Measurements from ENCODE around the gene TGFB2. TPM values are rescaled to one million over a fixed set of nuclear protein-coding genes. Genes with fewer than 3 reads are reported as not detected.

Gene TGFB2
- total RNA-seq, 2 donors from 2014 or later = 0.27 to 4.6 TPM

- Histone ChIP-seq H3K27me3 (no peaks in the 10 kb centered on the region), H3K4me3 (no peak overlapping the region), H3K4me1 (peaks cover 4% of the 10 kb centered on the region), H3K9me3 (no peaks in the 10 kb centered on the region), H3K36me3 (no peaks in the 10 kb centered on the region), H3K9ac (ENCODE audit: low read depth in 2 of 2, low read length in 2 of 2) (no peak overlapping the region), H3K27ac (no peak overlapping the region)
- TF ChIP-seq CTCF (IDR thresholded peaks at IDR 0.05) = no peak
- DNase-seq = no peak
- intact Hi-C loops (cut with DNase I) = loop anchor here (5.0 to 10.0 kb wide), 2 partner anchors 1232 to 1480 kb away; no protein-coding TSS in a partner anchor
Observed at GRCh38 chr1:218332416-218332815, 12.7 kb upstream of the TGFB2 start.

- DNase-seq = no peak
- Histone ChIP-seq H3K9ac (ENCODE audit: low read depth in 2 of 2, low read length in 2 of 2) (no peak overlapping the region), H3K9me3 (no peaks in the 10 kb centered on the region), H3K4me1 (peaks cover 4% of the 10 kb centered on the region), H3K27me3 (no peaks in the 10 kb centered on the region), H3K36me3 (no peaks in the 10 kb centered on the region), H3K27ac (no peak overlapping the region), H3K4me3 (no peak overlapping the region)
- TF ChIP-seq CTCF (IDR thresholded peaks at IDR 0.05) = no peak
- intact Hi-C loops (cut with DNase I) = loop anchor here (5.0 to 10.0 kb wide), 2 partner anchors 186 to 1228 kb away; no protein-coding TSS in a partner anchor
Observed at GRCh38 chr1:218336328-218336727, 8.8 kb upstream of the TGFB2 start.

DNA sequence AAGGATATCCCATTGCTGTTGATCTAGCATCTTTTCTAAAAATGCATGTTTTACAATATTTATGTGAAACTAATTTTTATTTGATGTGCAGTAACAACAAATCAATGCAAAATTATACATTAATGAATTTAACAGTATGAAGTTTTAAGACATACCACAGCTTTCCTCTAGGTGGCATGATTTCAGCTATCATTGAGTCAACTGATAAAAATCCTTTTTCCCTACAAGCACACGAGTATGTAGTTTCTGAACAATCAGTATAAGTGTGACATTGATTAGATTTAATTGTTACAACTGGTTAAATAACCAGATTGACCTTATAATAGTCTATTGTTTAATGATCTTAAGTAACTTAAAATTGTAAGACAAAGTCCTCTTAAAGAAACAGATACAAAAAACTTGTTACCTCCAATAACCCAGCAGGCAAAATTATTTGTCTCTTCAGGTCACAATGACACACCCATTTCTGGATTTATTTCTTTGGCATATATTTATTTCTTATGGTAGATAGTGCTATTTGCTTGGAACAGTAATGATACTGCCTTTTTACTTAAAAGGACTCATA, 5.8 kb upstream of the TGFB2 start:
- intact Hi-C loops (cut with DNase I) = loop anchor here (5.0 to 10.0 kb wide), 2 partner anchors 183 to 1225 kb away; no protein-coding TSS in a partner anchor
- DNase-seq = no peak
- TF ChIP-seq CTCF (IDR thresholded peaks at IDR 0.05) = peak; percentile 66
- Histone ChIP-seq H3K9me3 (no peaks in the 10 kb centered on the region), H3K36me3 (no peaks in the 10 kb centered on the region), H3K4me1 (peaks cover 4% of the 10 kb centered on the region), H3K9ac (ENCODE audit: low read depth in 2 of 2, low read length in 2 of 2) (no peak overlapping the region), H3K27me3 (no peaks in the 10 kb centered on the region), H3K4me3 (no peak overlapping the region), H3K27ac (no peak overlapping the region)

GRCh38 chr1:218341325-218341724, 3.8 kb upstream of the TGFB2 start:
- H3K9ac ChIP-seq (ENCODE audit: low read depth in 2 of 2, low read length in 2 of 2) = no peak overlapping the region
- peaks cover 13% of the 10 kb centered on the region for H3K27me3 ChIP-seq
- intact Hi-C loops (cut with DNase I) = no loop called here
- no peak for DNase-seq
- H3K4me3 ChIP-seq = no peak overlapping the region
- H3K36me3 ChIP-seq = no peaks in the 10 kb centered on the region
- H3K4me1 ChIP-seq = peaks cover 4% of the 10 kb centered on the region
- TF ChIP-seq CTCF (IDR thresholded peaks at IDR 0.05) = no peak
- no peaks in the 10 kb centered on the region for H3K9me3 ChIP-seq
- H3K27ac ChIP-seq = no peak overlapping the region

GRCh38 chr1:218342091-218342490, 3.0 kb upstream of the TGFB2 start:
- Histone ChIP-seq H3K9me3 (no peaks in the 10 kb centered on the region), H3K4me1 (no peaks in the 10 kb centered on the region), H3K27me3 (peaks cover 20% of the 10 kb centered on the region), H3K27ac (no peak overlapping the region), H3K36me3 (no peaks in the 10 kb centered on the region), H3K9ac (ENCODE audit: low read depth in 2 of 2, low read length in 2 of 2) (no peak overlapping the region), H3K4me3 (no peak overlapping the region)
- no peak for TF ChIP-seq CTCF (IDR thresholded peaks at IDR 0.05)
- intact Hi-C loops (cut with DNase I) = no loop called here
- no peak for DNase-seq

All from colonic mucosa (tissue), 4 donors.